GM19099 (cell line): ENCODE results near the gene PRPF39.
A peak's percentile ranks its signal among the peaks of the same experiment; 100 is the strongest.

Experiments
- POLR2A ChIP-seq: IDR thresholded peaks from 3 replicates; pipeline ENCODE4 v1.6.1; 2011; ENCODE audit warnings: low read depth; ENCODE audit not compliant: insufficient read length; ENCODE audit errors: extremely low read depth

The PRPF39 gene, protein sequence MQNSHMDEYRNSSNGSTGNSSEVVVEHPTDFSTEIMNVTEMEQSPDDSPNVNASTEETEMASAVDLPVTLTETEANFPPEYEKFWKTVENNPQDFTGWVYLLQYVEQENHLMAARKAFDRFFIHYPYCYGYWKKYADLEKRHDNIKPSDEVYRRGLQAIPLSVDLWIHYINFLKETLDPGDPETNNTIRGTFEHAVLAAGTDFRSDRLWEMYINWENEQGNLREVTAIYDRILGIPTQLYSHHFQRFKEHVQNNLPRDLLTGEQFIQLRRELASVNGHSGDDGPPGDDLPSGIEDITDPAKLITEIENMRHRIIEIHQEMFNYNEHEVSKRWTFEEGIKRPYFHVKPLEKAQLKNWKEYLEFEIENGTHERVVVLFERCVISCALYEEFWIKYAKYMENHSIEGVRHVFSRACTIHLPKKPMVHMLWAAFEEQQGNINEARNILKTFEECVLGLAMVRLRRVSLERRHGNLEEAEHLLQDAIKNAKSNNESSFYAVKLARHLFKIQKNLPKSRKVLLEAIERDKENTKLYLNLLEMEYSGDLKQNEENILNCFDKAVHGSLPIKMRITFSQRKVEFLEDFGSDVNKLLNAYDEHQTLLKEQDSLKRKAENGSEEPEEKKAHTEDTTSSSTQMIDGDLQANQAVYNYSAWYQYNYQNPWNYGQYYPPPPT

DNA sequence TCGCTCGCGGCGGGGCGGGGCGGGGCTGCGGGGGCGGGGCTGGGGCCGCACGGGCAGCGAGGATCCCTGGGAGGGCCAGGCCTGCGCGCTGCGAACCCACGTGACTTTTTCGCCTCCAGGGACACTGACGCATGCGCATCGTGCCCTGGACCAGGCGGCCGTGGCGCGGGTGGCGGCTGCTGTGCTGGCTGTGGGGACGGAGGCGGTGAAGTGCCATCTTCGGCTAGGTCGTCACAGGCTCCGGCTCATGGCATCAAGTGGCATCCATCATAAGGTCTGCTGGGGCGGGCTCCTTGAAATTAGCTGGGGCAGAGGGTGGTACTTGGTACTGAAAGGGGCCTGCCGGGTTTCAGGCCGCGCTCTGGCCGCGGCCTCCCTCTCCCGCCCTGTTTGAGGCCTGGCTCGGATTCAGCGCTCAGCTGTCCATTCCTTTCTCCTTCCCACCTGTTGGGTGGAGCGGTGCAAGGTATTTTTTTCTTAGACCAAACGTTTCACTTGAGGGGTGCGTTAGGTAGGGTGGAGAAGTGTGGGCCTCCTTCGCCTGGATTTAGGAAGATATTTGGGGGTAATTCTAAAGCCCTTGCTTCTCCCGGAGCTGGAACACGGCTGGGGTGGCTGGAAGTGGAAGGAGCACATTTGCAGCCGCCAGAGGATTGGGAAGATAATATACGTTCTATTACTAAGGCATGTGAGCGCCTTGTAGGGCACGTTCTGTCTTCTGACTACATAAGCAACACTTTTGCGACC lies at the start of gene PRPF39:
Gene PRPF39 (plus strand): TSS at position 141 of the 747 bp plus-strand sequence. CDS start 11,124 bp downstream, outside the sequence.
- TF ChIP-seq POLR2A, result peak; percentile 97

DNA sequence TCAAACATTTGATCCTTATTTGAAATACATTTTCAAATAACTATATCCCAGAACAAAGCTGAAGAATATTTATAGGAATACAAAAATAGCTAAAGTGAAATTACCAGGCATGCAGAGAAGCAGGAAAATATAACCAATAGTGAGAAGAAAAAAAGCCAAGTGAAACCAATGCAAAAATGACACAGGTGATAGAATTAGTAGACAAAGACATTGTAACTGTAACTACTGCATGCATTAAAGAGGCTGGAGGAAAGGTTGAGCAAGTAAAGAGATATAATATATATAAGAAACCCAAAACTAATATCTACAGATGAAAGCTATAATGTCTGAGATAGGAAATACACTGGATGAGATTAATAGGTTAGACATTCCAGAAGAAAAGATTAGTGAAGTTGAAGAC lies 49.2 kb upstream of the PRPF39 start:
- TF ChIP-seq POLR2A, result no peak

DNA sequence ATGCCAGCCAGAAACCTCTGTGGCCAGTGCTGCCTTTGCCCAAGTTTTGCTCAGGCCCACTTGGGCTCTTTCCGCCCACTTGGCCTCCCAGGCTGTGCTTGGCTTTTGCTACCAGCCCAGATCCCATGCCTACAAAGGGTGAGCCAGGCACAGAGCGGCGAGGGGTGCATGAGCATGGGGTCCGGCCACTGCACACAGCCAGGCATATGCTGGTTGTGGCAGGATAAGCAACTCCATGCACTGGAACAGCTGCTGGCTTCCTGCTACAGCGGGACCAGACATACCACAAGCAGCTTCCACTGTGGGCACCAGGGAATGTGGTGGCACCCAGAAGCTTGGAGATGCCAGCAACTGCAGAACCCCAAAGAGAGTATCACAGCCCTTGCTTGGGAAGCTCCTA lies 45.7 kb upstream of the PRPF39 start:
- TF ChIP-seq POLR2A, result no peak

DNA sequence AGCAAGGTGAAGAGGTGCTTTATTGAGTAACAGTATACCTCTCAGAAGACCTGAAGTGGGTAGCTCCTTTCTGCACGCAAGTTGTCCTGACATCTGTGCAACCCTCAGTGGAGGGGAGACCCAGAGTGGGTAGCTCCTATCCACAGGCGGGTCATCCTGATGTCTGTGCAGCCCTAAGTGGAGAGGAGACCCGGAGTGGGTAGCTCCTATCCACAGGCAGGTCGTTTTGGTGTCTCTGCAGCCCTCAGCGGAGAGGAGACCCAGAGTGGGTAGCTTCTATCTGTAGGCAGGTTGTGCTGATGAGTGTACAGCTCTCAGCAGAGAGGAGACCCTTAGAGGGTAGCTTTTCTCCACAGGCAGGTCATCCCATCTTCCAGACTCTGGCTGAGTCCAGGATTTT lies 45.1 kb upstream of the PRPF39 start:
- no peak for TF ChIP-seq POLR2A

DNA sequence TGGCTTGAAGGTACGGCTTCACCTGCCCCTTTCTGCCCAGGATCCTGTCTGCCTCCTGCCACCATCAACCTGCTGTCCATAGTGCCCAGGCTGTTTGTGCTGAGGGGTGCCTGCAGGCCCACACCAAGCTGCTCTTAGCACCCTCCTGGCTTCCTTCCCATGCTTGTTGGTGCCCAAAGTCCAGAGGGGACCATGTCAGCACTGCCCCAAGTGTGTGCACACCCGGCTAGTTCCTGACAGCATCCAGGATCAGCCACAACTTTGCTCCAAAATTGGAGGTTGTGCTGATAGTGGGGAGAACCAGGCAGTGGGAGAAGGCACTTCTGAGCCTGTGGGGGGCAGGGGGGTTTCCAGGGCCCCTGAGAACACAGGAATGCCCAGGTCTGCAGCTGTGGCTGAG lies 44.5 kb upstream of the PRPF39 start:
- no peak for TF ChIP-seq POLR2A

DNA sequence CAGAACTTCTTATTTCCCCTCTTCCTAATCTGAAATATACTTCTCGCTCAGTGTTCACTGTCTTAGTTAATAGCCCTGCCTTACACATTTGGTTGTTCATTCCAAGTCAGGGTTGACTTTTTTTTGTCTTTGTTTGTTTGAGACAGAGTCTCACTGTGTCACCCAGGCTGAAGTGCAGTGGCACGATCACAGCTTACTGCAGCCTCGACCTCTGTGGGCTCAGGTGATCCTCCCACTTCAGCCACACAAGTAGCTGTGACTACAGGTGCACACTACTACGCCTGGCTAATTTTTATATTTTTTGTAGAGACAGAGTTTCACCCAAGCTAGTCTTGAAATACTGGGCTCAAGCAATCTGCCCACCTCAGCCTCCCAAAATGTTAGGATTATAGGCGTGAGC lies 42.3 kb upstream of the PRPF39 start:
- TF ChIP-seq POLR2A, result no peak

DNA sequence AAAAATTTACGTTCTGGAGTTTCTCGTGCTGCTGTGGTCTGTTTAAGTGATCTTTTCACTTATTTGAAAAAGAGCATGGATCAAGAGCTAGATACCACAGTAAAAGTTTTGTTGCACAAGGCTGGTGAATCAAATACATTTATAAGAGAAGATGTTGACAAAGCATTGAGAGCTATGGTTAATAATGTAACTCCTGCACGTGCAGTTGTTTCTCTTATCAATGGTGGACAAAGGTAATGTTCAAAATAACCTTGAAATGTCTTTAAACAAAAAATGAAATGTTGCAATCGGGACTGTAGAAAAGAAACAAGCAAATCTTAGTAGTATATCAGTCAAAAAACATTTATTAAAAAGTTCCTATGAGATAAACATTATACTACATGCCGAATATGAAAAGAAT lies 39.3 kb upstream of the PRPF39 start:
- TF ChIP-seq POLR2A, result no peak

DNA sequence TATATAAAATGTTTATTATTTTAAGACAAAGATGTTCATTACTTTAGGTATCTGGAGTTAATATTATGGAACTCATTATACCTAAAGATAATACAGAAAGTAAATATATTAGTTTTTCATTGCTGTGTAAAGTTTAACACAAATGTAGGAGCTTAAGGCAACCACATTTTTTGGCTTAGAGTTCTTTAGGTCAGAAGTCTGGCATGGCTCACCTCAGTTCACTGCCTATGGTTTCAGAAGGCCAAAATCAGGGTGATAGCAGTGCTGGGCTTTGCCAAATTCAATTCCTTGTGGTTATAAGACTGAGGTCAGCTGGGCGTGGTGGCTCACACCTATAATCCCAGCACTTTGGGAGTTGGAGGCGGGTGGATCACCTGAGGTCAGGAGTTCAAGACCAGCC lies 35.5 kb upstream of the PRPF39 start:
- no peak for TF ChIP-seq POLR2A

DNA sequence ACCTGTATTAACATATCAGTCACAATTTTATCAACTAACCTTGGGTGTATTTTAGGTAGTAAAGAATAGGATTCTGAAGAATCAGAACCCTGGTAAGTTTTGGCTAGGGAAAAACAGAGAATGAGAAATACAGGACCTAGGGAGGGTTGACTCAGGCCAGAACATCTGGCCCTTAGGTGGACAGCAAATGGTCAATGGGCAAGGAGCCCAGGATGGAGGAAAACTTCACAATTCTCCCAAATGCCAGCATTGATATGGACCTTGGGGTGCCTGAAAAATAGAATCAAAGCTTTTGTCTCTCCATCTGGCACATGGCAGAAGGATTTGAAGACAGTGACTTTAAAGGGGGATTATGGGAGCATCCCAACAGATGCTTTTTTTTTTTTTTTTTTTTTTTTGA lies 32.7 kb upstream of the PRPF39 start:
- no peak for TF ChIP-seq POLR2A

DNA sequence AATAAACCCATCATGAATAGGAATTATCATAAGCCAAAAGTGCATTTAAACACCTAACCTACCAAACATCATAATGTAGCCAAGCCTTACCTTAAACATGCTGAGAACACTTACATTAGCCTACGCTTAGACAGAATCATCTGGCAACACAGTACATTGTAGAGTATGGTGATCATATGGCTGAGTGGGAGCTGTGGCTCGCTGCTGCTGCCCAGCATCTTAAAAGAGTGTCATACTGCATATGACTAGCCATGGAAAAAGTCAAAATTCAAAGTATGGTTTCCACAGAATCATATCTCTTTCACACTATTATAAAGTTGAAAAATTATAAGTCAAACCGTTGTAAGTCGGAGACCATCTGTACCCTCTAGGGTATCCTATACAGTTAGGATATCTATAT lies 32.0 kb upstream of the PRPF39 start:
- no peak for TF ChIP-seq POLR2A

DNA sequence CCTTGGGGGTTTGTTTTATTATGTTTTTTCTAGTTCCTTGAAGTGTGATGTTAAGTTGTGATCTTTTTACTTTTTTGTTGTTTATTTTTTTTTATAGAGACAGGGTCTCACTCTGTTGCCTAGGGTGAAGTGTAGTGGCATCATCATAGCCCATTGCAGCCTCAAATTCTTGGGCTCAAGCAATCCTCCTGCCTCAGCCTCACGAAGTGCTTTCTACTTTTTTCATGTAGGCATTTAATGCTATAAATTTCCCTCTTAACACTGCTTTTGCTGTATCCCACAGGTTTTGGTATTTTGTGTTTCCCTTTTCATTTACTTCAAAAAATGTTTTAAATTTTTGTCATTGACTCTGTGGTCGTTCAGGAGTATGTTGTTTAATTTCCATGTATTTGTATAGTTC lies 26.6 kb upstream of the PRPF39 start:
- no peak for TF ChIP-seq POLR2A

DNA sequence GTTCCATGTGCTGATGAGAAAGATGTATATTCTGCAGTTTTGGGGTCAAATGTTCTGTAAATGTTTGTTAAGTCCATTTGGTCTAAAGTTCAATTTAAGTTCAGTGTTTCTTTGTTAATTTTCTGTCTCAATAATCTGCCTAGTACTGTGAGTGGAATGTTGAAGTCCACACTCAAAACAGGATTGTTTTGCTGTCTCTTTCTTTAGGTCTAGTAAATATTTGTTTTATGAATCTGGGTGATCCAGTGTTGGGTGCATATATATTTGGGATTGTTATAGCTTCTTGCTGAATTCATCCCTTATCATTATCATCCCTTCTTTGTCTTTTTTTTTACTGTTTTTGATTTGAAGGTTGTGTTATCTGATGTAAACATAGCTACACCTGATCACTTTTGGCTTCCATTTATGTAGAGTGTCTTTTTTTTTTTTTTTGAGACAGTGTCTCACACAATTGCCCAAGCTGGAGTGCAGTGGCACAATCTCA lies 26.0 kb upstream of the PRPF39 start:
- TF ChIP-seq POLR2A, result no peak

DNA sequence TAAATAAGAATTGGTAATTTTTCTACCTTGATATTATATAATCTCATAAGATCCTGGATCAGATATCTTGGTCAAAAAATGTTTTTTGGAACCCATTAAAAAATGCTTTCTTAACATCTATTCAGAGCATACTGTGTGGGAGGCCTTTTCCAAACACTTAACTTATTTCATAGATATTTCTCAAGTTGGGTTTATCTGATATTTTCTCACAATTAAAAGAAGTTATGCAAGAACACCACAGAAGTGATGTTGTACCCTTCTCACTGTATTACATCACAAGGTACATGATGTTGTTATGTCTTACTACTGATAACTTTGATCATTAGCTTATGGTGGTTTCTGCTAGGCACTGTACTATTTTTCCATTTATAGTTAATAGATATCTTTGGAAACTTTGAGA lies 23.4 kb upstream of the PRPF39 start:
- TF ChIP-seq POLR2A, result no peak

DNA sequence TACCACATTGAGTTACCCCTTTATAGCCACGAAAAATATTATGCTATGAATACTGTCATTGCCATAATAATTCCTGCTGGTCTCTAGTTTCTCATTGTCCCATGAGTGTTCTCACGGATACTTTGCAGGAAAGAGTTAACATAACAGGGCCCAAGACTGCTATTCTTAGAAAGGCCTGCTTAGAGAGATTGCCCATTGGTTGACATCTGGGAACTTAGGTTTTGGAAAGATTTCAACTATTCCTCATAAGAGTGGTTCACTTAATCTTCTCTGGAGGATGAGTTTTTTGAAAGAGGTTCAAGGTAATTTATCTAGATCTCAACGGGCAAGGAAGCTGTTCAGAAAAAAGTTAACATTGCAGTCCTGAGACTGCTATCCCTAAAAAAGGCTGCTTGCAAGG lies 18.4 kb upstream of the PRPF39 start:
- no peak for TF ChIP-seq POLR2A

DNA sequence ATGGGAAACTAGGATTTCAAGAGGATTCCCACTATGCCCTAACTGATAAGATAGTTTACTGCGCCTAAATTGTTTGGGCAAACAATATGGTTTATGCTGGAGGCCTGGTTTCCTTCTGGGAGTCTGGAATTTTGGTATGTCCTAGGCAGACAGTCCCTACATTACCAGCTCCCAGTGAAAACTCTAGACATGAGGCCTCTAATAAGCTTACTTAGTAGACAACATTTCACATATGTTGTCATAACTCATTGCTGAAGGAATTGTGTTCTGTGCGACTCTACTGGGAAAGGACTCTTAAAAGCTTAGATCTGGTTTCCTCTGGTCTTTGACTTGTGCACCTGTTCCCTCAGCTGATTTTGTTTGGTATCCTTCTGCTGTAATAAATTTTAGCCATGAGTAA lies 18.0 kb upstream of the PRPF39 start:
- TF ChIP-seq POLR2A, result no peak
